Cardiac fibroblast (primary cell): ENCODE data around the gene PIK3R5.

Source experiments
- DNase-seq, 2 donors: peaks; one replicate each; pipeline versions ENCODE4 v3.0.0 to v3.0.0-alpha.2; 2010; ENCODE audit warnings: low read depth in 2 of 2
- H3K4me3 ChIP-seq, 2 donors: replicated peaks in 1 of 2; 1 replicate in 1 of 2; 2 replicates in 1 of 2; pipeline ENCODE4 v1.5.1; 2011; ENCODE audit warnings: low read depth in 2 of 2, low read length in 2 of 2, mild to moderate bottlenecking in 2 of 2, moderate library complexity in 1 of 2
- TF ChIP-seq, protein P1 (sequence below): IDR thresholded peaks from one replicate; pipeline ENCODE4 v1.5.1; 2011; ENCODE audit warnings: low read depth, mild to moderate bottlenecking, low read length, inconsistent platforms

PIK3R5 gene

DNA sequence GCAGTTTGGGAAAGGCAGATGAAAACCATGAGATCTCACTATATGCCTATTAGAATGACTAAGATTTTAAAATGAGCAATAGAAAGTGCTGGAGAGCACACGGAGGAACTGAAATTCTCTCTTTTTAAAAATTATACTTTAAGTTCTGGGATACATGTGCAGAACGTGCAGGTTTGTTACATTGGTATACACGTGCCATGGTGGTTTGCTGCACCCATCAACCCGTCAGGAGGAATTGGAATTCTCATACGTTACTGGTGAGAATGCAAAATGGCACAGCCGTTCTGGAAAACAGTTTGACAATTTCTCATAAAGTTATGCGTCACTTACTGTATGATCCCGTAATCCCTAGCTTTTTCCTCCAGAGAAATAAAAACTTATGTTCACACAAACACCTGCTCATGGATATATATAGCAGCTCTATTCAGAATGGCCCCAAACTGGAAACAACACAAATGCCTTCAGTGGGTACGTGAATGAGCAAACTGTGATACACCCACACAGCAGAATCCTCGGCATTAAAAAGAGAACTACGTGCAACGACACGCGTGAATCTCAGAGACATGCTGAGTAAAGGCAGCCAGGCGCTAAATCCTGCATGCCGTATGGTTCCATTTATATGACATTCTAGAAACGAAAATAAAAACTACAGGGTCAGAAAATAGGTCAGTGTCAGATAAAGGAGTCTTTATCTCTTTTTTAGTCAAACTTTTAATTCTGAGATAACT lies 109.9 kb downstream of the PIK3R5 start:
- no peak overlapping the region for H3K4me3 ChIP-seq
- no peak for DNase-seq
- TF ChIP-seq, protein P1, sequence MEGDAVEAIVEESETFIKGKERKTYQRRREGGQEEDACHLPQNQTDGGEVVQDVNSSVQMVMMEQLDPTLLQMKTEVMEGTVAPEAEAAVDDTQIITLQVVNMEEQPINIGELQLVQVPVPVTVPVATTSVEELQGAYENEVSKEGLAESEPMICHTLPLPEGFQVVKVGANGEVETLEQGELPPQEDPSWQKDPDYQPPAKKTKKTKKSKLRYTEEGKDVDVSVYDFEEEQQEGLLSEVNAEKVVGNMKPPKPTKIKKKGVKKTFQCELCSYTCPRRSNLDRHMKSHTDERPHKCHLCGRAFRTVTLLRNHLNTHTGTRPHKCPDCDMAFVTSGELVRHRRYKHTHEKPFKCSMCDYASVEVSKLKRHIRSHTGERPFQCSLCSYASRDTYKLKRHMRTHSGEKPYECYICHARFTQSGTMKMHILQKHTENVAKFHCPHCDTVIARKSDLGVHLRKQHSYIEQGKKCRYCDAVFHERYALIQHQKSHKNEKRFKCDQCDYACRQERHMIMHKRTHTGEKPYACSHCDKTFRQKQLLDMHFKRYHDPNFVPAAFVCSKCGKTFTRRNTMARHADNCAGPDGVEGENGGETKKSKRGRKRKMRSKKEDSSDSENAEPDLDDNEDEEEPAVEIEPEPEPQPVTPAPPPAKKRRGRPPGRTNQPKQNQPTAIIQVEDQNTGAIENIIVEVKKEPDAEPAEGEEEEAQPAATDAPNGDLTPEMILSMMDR: no peak

DNA sequence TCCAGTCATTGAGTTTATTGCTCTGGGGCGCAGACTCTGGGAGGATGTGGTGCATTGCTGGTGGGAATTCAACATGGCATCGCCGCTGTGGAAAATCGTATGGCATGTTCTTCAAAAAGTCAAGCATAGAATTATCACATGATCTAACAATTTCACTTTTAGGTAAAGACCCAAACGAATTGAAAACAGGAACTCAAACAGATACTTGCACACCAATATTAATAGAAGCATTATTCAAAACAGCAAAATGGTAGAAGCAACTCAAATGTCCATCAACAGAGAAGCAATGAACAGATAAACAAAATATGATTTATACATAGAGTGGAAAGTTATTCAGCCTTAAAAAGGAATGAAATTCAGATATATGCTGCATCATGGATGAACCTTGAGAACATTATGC lies 113.9 kb downstream of the PIK3R5 start:
- TF ChIP-seq, protein P1: no peak
- no peak for DNase-seq
- no peak overlapping the region for H3K4me3 ChIP-seq

DNA sequence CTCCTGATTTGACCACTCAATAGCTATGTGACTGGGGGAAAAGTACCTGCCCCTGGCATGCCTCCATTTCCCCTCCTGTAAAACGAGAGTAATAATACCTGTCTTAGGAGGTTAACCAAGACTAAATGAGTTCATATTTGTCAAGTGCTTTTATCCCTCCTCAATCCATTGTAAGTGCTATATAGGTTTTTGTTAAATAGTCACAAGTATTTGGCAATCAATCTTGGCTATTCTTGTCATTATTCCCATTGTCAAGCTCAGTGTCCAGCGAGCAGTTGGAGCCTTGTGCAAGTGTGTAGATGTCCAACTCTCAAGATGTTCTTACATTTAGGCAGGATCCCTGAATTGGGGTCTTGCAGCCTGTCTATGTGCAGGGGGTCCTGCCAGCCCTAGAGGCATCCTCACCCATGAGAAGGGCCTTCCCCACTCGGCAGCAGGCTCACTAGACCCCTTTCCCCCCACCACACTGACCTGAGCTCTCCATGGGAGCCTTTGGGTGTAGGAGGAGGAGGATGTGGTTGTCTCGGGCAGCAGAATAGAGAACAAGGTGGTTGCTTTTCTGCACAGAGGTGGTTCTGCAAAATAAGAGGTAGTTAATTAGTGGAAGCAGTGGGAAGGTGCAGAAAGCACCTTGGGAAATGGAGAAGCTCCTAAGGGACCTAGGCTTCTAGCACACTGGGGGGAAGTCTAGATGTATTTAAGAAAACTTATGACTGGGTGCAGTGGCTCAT lies 116.0 kb downstream of the PIK3R5 start:
- TF ChIP-seq, protein P1: no peak
- no peak overlapping the region for H3K4me3 ChIP-seq
- no peak for DNase-seq

DNA sequence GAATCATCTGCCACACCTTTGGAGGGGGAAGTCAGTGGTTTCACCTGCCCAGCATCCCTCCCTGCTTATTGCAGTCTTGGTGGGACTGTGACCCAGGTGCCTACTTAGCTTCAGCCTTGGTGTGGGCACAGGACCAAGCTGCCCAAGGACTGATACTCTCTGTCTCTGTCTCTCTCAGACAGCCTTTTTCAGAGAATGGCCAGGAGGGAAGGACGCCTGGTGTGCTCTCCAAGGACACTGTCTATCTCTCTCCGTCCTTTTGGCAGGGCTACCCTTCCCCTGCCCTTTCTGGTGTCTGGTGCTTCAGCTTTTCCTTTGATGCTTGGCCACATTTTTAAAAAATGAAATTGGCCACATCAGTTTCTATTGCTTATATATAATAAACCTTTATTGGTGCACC lies 117.6 kb downstream of the PIK3R5 start:
- TF ChIP-seq, protein P1: no peak
- no peak overlapping the region for H3K4me3 ChIP-seq

DNA sequence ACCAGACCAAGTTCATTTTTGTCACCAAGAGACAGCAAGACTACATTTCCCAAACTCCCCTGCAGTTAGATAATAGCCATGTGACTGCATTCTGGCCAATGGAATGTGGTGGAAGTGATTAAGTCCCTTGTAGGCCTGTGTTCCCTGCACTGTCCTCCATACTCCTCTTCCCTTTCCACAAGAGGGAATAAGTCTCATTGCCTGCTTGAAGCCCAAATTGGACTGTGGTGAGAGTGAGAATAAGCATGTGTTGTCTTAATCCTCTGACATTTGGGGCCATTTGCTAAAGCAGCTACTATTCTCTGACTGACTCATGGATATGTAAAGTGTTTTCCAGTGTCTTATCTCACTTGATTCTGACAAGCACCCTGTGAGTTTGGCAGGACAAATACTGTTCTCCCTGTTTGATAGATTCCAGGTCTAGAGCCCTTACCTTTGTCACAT lies 118.7 kb downstream of the PIK3R5 start:
- H3K4me3 ChIP-seq: no peak overlapping the region
- DNase-seq: peak; percentile 62 to 65
- TF ChIP-seq, protein P1: no peak

More for the DNA sequence above, 117.6 kb downstream of the PIK3R5 start:
- no peak for DNase-seq

DNA sequence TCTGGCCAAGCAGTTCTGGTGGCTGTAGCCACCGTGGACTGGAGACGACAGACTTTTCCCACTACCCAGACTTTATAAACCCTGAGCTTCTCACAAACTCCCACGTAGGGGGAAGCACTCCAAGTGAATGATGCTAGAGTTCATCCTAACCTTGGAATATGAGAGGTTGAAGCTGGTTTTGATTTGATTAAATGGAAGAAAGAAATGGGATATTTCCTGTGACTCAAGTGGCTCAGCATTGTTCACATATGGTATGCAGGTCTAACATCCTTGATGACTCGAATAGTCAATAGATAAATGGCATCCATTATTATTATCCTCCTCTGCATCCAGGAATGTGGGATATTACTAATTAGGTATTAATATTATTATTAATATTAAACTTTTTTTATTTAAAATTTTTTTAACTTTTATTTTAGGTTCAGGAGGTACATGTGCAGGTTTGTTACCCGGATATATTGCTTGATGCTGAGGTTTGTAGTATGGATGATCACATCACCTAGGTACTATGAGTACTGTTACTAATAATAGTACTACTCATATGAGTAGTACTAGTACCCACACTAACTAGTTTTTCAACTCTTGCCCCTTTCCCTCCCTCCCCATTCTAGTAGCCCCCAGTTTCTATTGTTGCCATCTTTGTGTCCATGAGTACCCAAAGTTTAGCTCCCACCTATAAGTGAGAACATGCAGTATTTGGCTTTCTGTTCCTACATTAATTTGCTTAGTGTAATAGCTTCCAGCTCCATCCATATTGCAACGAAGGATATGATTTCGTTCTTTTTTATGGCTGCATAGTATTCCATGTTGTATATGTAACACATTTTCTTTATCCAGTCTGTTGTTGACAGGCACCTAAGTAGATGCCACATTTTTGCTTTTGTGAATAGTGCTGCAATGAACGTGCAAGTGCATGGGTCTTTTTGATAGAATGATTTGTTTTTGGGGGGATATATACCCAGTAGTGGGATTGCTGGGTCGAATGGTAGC lies 121.0 kb downstream of the PIK3R5 start:
- TF ChIP-seq, protein P1: no peak
- no peak overlapping the region for H3K4me3 ChIP-seq
- no peak for DNase-seq
